ENCODE data around the gene NECTIN4.

NECTIN4 gene

GRCh38 chr1:161098210-161099068 lies 9.1 kb upstream of the NECTIN4 start, which contains the start of gene KLHDC9:
Gene KLHDC9 (plus strand): TSS chr1:161098361. CDS start chr1:161098536, 175 bp downstream.
- TF ChIP-seq JUND (IDR thresholded peaks at IDR 0.05; ENCODE audit: low read depth) = no peak
- DNase-seq (ENCODE audit: low read depth in 1 of 2, low spot score in 1 of 2) = peak; percentile 95
- in situ Hi-C loops (cut with HindIII; ENCODE audit: low pct_unique_long_range_greater_than_20kb, low sequenced_read_pairs) = no loop called here

DNA sequence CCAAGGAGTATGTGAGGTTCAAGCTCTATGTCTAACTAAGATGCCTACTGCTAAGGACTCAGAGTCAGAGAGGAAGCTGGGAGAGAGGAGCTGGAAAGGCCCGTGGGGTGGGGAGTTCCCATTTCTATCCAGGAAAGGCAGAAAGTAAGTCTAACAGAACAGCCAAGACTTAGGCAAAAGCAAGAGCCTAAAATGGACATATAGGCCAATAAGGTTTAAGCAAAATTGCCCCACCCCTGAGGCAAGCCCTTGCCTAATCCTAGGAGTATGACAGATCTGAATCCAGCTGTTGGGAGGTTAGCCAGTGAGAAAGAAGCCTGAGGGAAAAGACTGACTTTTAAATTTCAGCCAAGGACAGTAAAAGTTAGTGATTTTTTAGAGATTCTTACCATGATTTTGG lies 7.2 kb upstream of the NECTIN4 start:
- TF ChIP-seq JUND (IDR thresholded peaks at IDR 0.05; ENCODE audit: low read depth) = no peak
- no peak for DNase-seq (ENCODE audit: low read depth in 1 of 2, low spot score in 1 of 2)
- in situ Hi-C loops (cut with HindIII; ENCODE audit: low pct_unique_long_range_greater_than_20kb, low sequenced_read_pairs) = no loop called here

DNA sequence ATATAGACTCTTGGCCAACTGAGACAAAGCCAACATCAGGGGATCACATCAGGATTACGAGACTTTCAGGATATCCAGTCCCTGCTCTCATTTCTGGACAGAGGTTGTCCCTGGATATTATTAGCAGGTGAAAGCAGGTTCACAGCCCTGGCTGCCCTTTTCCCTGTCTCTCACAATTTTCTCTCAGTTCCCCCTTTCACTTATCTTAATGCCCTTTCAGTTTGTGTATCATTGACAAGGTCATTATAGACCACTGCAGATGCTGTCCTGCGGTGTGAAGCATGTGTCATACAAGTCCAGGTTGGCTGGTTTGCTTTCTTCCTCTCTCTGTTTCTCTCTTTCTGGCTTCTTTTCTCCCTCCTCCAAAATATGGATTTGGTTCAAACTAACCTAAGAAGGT lies 6.7 kb upstream of the NECTIN4 start:
- no peak for DNase-seq (ENCODE audit: low read depth in 1 of 2, low spot score in 1 of 2)
- in situ Hi-C loops (cut with HindIII; ENCODE audit: low pct_unique_long_range_greater_than_20kb, low sequenced_read_pairs) = no loop called here
- no peak for TF ChIP-seq JUND (IDR thresholded peaks at IDR 0.05; ENCODE audit: low read depth)

GRCh38 chr1:161095230-161095629 lies 5.9 kb upstream of the NECTIN4 start:
- no peak for DNase-seq (ENCODE audit: low read depth in 1 of 2, low spot score in 1 of 2)
- no peak for TF ChIP-seq JUND (IDR thresholded peaks at IDR 0.05; ENCODE audit: low read depth)
- in situ Hi-C loops (cut with HindIII; ENCODE audit: low pct_unique_long_range_greater_than_20kb, low sequenced_read_pairs) = no loop called here

DNA sequence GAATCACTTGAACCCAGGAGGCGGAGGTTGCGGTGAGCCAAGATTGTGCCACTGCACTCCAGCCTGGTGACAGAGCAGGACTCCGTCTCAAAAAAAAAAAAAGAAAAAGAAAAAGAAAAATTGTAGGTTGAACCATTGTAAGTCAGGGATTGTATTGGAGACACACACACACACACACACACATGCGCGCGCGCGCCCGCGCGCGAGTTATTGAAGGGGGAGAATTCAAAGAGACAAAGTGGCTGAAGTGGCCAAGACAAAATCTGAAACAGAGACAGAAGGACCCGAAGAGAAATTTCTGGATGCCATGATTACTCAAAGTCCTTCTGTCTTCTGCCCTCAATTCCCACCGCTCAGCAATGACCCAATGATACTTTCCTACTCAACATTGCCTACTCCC lies 5.1 kb upstream of the NECTIN4 start:
- in situ Hi-C loops (cut with HindIII; ENCODE audit: low pct_unique_long_range_greater_than_20kb, low sequenced_read_pairs) = no loop called here
- TF ChIP-seq JUND (IDR thresholded peaks at IDR 0.05; ENCODE audit: low read depth) = no peak
- DNase-seq (ENCODE audit: low read depth in 1 of 2, low spot score in 1 of 2) = no peak

GRCh38 chr1:161092621-161093028 lies 3.3 kb upstream of the NECTIN4 start:
- DNase-seq (ENCODE audit: low read depth in 1 of 2, low spot score in 1 of 2) = peak; percentile 55 to 86
- in situ Hi-C loops (cut with HindIII; ENCODE audit: low pct_unique_long_range_greater_than_20kb, low sequenced_read_pairs) = no loop called here
- TF ChIP-seq JUND (IDR thresholded peaks at IDR 0.05; ENCODE audit: low read depth) = no peak

GRCh38 chr1:161091796-161092507 lies 2.6 kb upstream of the NECTIN4 start:
- TF ChIP-seq JUND (IDR thresholded peaks at IDR 0.05; ENCODE audit: low read depth) = no peak
- DNase-seq (ENCODE audit: low read depth in 1 of 2, low spot score in 1 of 2) = no peak
- in situ Hi-C loops (cut with HindIII; ENCODE audit: low pct_unique_long_range_greater_than_20kb, low sequenced_read_pairs) = no loop called here

- no peak for DNase-seq (ENCODE audit: low read depth in 1 of 2, low spot score in 1 of 2)
- TF ChIP-seq JUND (IDR thresholded peaks at IDR 0.05; ENCODE audit: low read depth) = no peak
- in situ Hi-C loops (cut with HindIII; ENCODE audit: low pct_unique_long_range_greater_than_20kb, low sequenced_read_pairs) = no loop called here
Observed at GRCh38 chr1:161091093-161091492, 1.7 kb upstream of the NECTIN4 start.

GRCh38 chr1:161090617-161091016 lies 1.3 kb upstream of the NECTIN4 start:
- no peak for DNase-seq (ENCODE audit: low read depth in 1 of 2, low spot score in 1 of 2)
- in situ Hi-C loops (cut with HindIII; ENCODE audit: low pct_unique_long_range_greater_than_20kb, low sequenced_read_pairs) = no loop called here
- no peak for TF ChIP-seq JUND (IDR thresholded peaks at IDR 0.05; ENCODE audit: low read depth)

DNA sequence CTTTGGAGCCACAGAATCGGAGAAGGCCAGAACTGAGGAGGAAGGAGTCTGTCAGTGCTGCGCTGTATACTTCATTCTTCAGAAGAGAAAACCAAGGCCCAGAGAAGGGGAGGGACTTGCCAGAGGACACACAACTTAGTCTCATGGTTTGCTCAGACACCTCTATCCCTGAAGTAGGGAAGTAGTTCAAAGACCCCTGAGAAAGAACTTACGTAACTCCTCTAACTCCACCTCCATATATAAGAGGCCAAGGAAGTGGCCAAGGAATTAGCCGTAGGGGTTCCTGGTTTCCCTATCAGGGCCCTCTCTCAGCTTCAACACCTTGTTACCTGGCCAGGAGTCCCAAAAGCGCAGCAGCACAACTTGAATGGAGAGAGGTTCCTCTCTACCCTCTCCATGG lies 580 bp upstream of the NECTIN4 start:
- in situ Hi-C loops (cut with HindIII; ENCODE audit: low pct_unique_long_range_greater_than_20kb, low sequenced_read_pairs) = no loop called here
- no peak for DNase-seq (ENCODE audit: low read depth in 1 of 2, low spot score in 1 of 2)

GRCh38 chr1:161088587-161089110 lies 709 bp downstream of the NECTIN4 start:
- peak in 1 of 2 experiments; percentile 41 for DNase-seq (ENCODE audit: low read depth in 1 of 2, low spot score in 1 of 2)
- in situ Hi-C loops (cut with HindIII; ENCODE audit: low pct_unique_long_range_greater_than_20kb, low sequenced_read_pairs) = no loop called here
- no peak for TF ChIP-seq JUND (IDR thresholded peaks at IDR 0.05; ENCODE audit: low read depth)

More for the DNA sequence above, 580 bp upstream of the NECTIN4 start:
- TF ChIP-seq JUND (IDR thresholded peaks at IDR 0.05; ENCODE audit: low read depth) = no peak

DNA sequence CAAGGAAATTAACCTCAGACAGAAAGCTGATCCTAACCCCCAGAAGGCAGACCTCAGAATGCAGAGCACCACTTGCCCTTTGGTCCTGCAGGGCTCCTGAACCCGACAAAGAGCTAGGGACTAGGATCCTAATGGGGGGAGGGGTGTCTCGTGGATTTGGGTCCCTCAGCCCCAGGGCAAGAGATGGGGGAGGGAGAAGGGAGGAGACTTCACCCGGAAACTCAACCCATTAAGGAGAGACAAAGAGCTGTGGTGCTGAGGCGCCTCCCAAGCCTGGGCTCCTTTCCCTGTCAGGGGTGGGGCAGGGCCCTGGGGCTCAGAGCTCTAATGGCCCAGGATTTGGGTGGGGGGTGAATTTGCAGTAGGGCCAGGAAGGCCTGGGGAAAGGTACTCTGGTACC lies 2.9 kb downstream of the NECTIN4 start:
- DNase-seq (ENCODE audit: low read depth in 1 of 2, low spot score in 1 of 2) = peak in 1 of 2 experiments; percentile 33
- in situ Hi-C loops (cut with HindIII; ENCODE audit: low pct_unique_long_range_greater_than_20kb, low sequenced_read_pairs) = no loop called here
- no peak for TF ChIP-seq JUND (IDR thresholded peaks at IDR 0.05; ENCODE audit: low read depth)

GRCh38 chr1:161085165-161085564 lies 4.2 kb downstream of the NECTIN4 start:
- in situ Hi-C loops (cut with HindIII; ENCODE audit: low pct_unique_long_range_greater_than_20kb, low sequenced_read_pairs) = no loop called here
- DNase-seq (ENCODE audit: low read depth in 1 of 2, low spot score in 1 of 2) = peak in 1 of 2 experiments; percentile 39
- no peak for TF ChIP-seq JUND (IDR thresholded peaks at IDR 0.05; ENCODE audit: low read depth)

Data from T47D (cell line).